ENCODE data around the gene CDC42. TPM values are rescaled to one million over a fixed set of nuclear protein-coding genes. Genes with fewer than 3 reads are reported as not detected.
"Not testable (repeated sequence)": the region's sequence is repeated elsewhere in the genome, so short reads cannot be mapped to it uniquely, and the experiment has no call there.

Gene CDC42
- total and polyA plus RNA-seq, 10 of the 15 experiments (the other 5 are each of a cell fraction or from before 2014, with no cell fraction given), result 184 to 479 (median 326) TPM

- 0% methylated on average over 1 of the region's 3 CpGs for WGBS (ENCODE audit: insufficient coverage, insufficient replicate concordance, low lambda C conversion rate, missing lambda C conversion rate)
Observed at GRCh38 chr1:22092026-22092768, 39.7 kb downstream of the CDC42 start.

GRCh38 chr1:22093513-22093912, 41.0 kb downstream of the CDC42 start:
- no peak for TF ChIP-seq FOXK2 (IDR thresholded peaks at IDR 0.05)
- peak; percentile 56; the same call in 1 of the 2 replicates for TF ChIP-seq POLR2AphosphoS5 (IDR thresholded peaks at IDR 0.05; ENCODE audit: low read length)
- RAD21 ChIA-PET (ENCODE audit: unreplicated experiment), result interaction anchor here (1.2 kb wide), 1 partner anchor 53 kb away, joined by 3 read pairs; no protein-coding TSS in a partner anchor
- intact Hi-C loops (cut with micrococcal nuclease; ENCODE audit: unreplicated experiment), result no loop called here
- Histone ChIP-seq H3K27me3 (replicated peaks in 1 of 2; ENCODE audit: control insufficient read depth in 2 of 2, insufficient read depth in 2 of 2, low read length in 1 of 2) (no peaks in the 10 kb centered on the region), H3K4me1 (ENCODE audit: control insufficient read depth, insufficient read depth, low read length) (peaks cover 24% of the 10 kb centered on the region), H4K20me1 (ENCODE audit: control insufficient read depth, insufficient read depth) (peaks cover 4% of the 10 kb centered on the region; the same call in 1 of the 2 replicates), H2AFZ (ENCODE audit: control insufficient read depth, low read depth, low read length) (no peak overlapping the region), H3K9me3 (replicated peaks; ENCODE audit: control insufficient read depth, insufficient read depth, low read length) (no peaks in the 10 kb centered on the region), H3K79me2 (ENCODE audit: control insufficient read depth, insufficient read depth, low read length) (peaks cover 38% of the 10 kb centered on the region), H3K4me3 (no peak overlapping the region), H3K36me3 (ENCODE audit: control insufficient read depth in 2 of 2, insufficient read depth in 2 of 2, low read length in 1 of 2) (peaks cover 6 to 38% of the 10 kb centered on the region in 2 experiments), H3K4me2 (ENCODE audit: control insufficient read depth, insufficient read depth) (no peak overlapping the region), H3K9ac (ENCODE audit: control insufficient read depth, insufficient read depth, low read length) (no peak overlapping the region), H3K27ac (ENCODE audit: control insufficient read depth, insufficient read depth) (no peak overlapping the region)
- WGBS (ENCODE audit: insufficient coverage, insufficient replicate concordance, low lambda C conversion rate, missing lambda C conversion rate), result 96% methylated on average over 1 of the region's 1 CpG
- DNase-seq (ENCODE audit: low read depth, low spot score) (no peak), FAIRE-seq (no peak), ATAC-seq (no peak)
- SMC1A ChIA-PET (ENCODE audit: uncharacterized antibody, unreplicated experiment), result interaction anchor here (0.9 to 2.8 kb wide), 4 partner anchors 12 to 71 kb away, joined by 3 to 6 read pairs (median 4); no protein-coding TSS in a partner anchor
- POLR2A ChIA-PET, result interaction anchor here (0.6 to 1.3 kb wide), 3 partner anchors 38 to 65 kb away, joined by 3 to 4 read pairs (median 3); no protein-coding TSS in a partner anchor
- CTCF ChIA-PET, result interaction anchor here (0.9 to 2.6 kb wide), 6 partner anchors 9 to 323 kb away, joined by 3 to 15 read pairs (median 4); no protein-coding TSS in a partner anchor
- in situ Hi-C loops (cut with MboI), result no loop called here
- BruUV-seq (replicated peaks), result no TSS peak

More at GRCh38 chr1:22092026-22092768, 39.7 kb downstream of the CDC42 start:
- Histone ChIP-seq H3K79me2 (ENCODE audit: control insufficient read depth, insufficient read depth, low read length) (peaks cover 51% of the 10 kb centered on the region), H3K36me3 (ENCODE audit: control insufficient read depth in 2 of 2, insufficient read depth in 2 of 2, low read length in 1 of 2) (peaks cover 6 to 30% of the 10 kb centered on the region in 2 experiments), H3K4me1 (ENCODE audit: control insufficient read depth, insufficient read depth, low read length) (peaks cover 27% of the 10 kb centered on the region)
- H3K27me3 ChIP-seq (replicated peaks in 1 of 2; ENCODE audit: control insufficient read depth in 2 of 2, insufficient read depth in 2 of 2, low read length in 1 of 2); in situ Hi-C loops (cut with MboI); H2AFZ ChIP-seq (ENCODE audit: control insufficient read depth, low read depth, low read length); H3K4me3 ChIP-seq; H3K9me3 ChIP-seq (replicated peaks; ENCODE audit: control insufficient read depth, insufficient read depth, low read length); H3K27ac ChIP-seq (ENCODE audit: control insufficient read depth, insufficient read depth); H3K9ac ChIP-seq (ENCODE audit: control insufficient read depth, insufficient read depth, low read length); H4K20me1 ChIP-seq (ENCODE audit: control insufficient read depth, insufficient read depth); DNase-seq (ENCODE audit: low read depth, low spot score); intact Hi-C loops (cut with micrococcal nuclease; ENCODE audit: unreplicated experiment); H3K4me2 ChIP-seq (ENCODE audit: control insufficient read depth, insufficient read depth); FAIRE-seq: not testable (repeated sequence)
- ChIA-PET CTCF (interaction anchor here (1.1 to 2.6 kb wide), 5 partner anchors 10 to 324 kb away, joined by 3 to 15 read pairs (median 5); no protein-coding TSS in a partner anchor), POLR2A (interaction anchor here (0.6 to 1.3 kb wide), 4 partner anchors 34 to 345 kb away, joined by 3 to 4 read pairs (median 3); no protein-coding TSS in a partner anchor), SMC1A (ENCODE audit: uncharacterized antibody, unreplicated experiment) (interaction anchor here (0.9 to 2.8 kb wide), 2 partner anchors 13 to 67 kb away, joined by 4 to 6 read pairs; no protein-coding TSS in a partner anchor), RAD21 (ENCODE audit: unreplicated experiment) (interaction anchor here (1.2 to 1.6 kb wide), 2 partner anchors 39 to 52 kb away, joined by 3 to 6 read pairs; partner anchors contain the start of gene CDC42)
- ATAC-seq, result peak; percentile 58
- BruUV-seq (replicated peaks), result TSS peak; percentile 58
- TF ChIP-seq YY1 (IDR thresholded peaks at IDR 0.05; ENCODE audit: low read depth, low read length) (0 out of 2 replicates have a peak, but pooled peaks have one; percentile 15), RAD21 (IDR thresholded peaks at IDR 0.05; ENCODE audit: insufficient read depth, low read depth, low read length) (peak; percentile 42), POU2F2 (IDR thresholded peaks at IDR 0.05; ENCODE audit: borderline replicate concordance, low read depth, low read length) (0 out of 3 replicates have a peak, but pooled peaks have one; percentile 27)

Measured in GM12878 (cell line).